Superior temporal gyrus (tissue), 1 donor: ENCODE measurements around the gene VCL.
"Not testable (repeated sequence)": the region's sequence is repeated elsewhere in the genome, so short reads cannot be mapped to it uniquely, and the experiment has no call there.

Experiments used
- DNase-seq: peaks from one replicate; pipeline ENCODE4 v3.0.0-alpha.2; 2016; ENCODE audit errors: extremely low spot score

The VCL gene

DNA sequence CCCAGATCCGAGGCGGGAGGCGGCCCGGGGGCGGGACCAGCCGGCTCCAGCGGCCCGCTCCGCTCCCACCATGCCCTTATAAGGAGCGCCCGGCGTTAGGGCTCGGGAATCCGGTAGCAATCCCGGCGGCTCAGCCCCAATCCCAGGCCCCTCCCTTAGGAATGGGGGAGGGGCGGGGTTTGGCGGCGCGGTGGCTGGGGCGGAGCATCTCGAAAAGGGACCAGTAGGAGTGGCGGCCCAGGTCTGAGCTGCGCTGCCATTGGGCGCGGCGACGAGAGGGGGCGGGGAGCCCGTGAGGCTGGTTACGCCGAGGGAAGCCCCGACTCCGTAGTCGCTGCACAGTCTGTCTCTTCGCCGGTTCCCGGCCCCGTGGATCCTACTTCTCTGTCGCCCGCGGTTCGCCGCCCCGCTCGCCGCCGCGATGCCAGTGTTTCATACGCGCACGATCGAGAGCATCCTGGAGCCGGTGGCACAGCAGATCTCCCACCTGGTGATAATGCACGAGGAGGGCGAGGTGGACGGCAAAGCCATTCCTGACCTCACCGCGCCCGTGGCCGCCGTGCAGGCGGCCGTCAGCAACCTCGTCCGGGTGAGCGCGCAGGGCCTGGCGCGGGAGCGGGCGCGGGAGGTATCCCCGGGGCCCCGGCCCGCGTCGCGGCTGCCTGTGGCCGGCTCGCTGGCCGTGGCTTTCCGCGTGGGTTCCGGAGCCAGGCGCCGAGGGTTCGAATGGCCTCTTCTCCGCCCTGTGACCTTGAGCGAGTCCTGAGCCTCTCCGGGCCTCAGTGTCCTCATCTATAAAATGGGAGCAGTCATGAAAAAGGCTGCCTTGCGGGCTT lies at the start of gene VCL:
Gene VCL (plus strand): TSS at position 330 of the 836 bp plus-strand sequence. CDS start 92 bp downstream, at position 422.
- DNase-seq, result peak; percentile 94

DNA sequence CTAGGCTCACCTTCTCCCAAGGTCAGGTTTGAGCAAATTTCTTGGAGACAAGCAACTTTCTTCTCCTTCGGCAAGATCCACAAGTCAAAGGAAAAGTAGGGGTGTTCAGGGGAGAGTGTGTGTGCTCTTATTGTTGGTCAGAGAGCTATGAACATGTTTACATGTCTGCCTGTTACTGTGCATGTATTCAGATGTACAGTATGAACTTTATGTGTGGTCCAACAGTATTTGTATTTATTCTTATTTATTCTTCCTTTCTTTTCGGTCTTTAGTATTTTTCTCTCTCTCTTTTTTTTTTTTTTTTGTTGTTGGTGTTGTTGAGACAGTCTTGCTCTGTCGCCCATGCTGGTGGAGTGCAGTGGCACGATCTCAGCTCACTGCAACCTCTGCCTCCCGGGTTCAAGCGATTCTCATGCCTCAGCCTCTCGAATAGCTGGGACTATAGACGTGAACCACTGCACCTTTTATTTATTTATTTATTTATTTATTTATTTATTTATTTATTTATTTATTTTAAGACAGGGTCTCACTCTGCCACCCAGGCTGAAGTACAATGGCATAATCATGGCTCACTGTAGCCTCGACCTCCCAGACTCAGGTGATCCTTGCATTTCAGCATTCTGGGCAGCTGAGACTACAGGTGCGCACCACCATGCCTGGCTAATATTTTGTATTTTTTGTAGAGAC lies 48.8 kb upstream of the VCL start:
- DNase-seq, result no peak

DNA sequence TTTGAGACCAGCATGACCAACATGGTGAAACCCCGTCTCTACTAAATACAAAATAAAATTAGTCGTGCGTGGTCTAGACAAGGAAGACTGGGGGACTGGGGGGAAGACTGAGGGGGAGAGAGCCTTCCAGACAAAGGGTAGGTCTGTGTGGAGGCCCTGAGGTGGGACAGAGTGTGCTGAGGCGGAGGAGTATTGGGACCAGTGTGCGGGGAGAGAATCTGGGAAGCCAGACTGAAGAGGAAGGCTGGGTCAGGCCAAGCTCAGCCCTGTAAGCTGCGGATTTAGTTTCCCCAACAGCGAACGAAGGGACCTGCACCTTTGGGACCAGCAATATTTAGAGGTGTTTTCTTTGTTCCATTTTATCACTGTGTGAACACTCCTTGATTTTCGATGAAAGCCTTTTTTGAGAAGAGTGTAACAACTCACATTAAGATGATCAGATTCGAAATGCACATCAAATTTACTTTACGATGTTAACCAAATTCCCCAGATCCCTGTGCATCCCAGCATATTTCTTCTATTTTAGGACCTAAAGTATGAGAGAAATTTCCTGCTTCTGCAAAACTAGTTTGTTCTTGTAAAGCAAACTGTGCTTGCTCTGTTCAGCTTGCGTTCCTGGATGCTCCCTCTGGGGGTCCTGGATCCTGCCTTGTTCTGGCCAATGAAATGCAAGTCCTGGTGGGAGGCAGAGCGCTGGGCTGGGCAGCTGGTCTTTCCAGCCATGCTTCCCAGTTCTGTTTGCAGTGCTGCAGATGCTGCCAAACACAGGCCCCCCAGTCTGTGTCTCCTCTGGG lies 47.6 kb upstream of the VCL start:
- DNase-seq, result no peak

DNA sequence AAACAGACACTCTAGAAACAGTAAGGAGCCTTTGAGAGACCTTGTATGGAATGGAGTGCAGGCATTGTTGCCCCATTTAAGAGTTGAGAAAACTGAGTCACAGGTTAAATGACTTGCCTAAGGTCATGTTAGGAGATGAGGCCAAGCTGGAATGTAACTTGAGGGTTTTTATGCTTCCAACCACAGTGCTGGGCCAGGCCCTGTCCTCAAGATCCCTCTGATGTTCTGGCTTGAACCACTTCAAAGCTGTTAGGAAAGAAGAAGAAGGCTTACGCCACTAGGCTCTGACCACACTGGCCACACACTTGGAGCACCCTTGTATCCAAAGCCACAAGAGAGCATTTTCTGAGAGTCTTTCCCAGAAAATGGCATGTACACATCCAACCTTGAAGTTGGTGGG lies 44.3 kb upstream of the VCL start:
- DNase-seq, result no peak

DNA sequence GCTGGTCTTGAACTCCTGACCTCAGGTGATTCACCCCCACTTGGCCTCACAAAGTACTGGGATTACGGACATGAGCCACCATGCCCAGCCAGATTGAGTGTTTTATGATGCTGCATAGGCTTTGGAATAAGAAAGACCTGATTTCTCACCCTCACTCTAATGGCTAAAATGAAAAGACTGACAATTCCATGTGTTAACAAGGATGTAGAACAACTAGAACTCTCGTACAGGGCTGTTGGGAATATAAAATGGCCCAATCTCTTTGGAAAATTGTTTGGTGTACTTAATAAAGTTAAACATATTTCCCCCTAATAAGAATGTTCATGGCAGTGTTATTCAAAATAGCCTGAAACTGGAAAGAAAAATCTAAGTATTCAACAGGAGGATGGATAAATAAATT lies 43.2 kb upstream of the VCL start:
- no peak for DNase-seq

DNA sequence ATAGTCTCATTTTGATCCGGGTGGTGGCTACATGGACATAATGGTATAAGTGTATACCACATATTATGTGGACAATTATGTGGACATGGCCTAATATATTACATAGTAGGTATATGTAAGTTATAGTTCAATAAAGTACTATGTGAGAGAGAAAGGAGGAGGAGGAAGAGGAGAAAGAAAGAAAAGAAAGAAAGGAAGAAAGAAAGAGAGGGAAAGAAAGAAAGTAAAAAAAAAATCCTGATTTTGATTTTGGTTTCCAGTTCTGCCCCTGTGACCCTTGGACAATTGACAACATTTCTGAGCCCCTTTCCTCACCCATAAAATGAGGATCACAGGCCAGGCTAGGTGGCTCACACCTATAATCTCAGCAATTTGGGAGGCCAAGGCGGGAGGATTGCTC lies 42.2 kb upstream of the VCL start:
- DNase-seq, result no peak

DNA sequence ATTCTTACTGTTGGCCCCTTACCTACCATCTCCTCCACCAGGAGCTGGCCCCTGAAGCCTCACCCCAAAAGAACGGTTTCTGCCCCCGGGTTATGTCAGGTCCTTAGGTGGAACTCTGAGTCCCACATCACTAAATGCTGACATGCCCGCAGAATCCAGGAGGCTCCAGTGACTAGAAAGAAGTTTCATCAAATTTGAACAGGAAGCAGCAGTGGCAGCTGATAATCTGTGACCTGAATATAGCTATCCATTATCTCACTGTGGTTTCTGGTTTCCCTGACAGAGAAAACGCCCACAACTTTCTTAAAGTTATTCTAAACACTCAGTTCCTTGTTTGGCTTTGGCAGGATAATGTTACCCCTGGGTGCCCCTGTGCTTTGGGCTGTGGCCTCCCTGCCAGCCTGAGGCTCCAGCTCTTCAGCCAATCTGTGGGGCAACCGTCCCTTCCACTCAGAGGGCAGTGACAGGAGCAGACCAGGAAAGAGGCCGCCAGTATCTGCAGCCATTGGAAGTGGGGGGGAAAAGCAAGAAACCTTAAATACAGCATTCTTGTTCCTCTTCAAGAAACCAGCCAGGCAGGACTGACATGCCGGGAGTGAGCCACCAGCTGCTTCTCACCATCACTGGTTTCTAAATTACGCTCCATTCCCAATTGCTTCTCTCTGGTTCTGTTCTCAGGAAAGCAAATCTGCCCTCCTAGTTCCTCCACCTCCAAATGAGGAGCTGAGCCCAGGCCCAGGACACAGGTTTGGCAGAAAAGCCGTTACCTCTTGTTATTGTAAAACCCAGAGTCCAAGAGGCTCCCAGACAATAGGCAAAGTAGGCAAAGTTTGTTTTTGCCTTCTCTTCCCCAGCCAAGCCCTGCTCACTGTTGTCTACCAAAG lies 41.2 kb upstream of the VCL start:
- no peak for DNase-seq

DNA sequence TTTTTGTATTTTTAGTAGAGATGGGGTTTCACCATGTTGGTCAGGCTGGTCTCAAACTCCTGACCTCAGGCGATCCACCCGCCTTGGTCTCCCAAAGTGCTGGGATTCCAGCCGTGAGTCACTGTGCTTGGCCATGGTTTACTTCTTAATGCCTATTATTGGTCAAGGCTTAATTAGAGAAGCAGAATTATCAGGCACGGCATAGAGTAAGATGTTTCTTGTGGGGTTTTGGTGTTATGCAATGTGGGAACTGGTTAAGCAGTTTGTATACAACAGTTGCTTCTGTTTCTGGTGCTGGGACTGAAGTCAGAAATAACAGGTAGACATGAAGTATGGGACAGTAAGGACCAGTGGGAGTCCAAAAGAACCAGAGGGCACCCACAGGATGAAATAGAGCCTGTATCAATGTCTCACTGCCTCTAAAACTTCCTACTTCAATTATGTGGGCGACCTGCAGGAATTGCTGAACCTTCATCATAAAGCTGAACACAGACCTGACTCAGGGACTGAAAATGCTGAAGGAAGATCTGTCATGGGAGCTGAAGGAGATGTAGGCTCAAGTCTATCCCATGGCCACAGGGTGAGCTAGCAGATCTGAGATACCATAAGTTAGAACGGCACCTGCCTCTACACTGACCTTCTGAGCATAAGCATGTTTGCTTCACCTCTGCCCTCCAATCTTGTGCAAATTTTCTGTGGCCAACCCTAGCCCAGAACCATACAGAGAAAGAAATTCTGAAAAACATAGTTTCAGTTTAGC lies 38.3 kb upstream of the VCL start:
- DNase-seq, result no peak

DNA sequence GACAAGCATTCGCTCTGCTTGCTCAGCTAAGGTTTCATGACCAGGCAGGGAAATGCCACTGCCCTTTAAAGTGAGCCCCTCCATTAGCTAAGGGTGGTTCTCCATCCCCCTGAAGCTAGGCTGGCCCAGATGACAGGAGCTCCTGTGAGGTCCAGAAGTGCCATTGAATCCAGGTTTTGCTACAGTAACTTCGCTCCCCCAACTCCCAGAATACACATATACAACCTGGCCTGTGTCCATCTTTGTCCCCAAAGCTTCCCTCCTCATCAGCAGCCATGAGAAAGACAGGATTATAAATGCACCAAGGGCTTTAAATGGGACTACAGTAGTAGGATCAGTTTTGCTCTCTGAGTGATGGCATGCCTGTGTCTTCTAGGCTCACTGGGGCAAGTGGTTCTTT lies 35.5 kb upstream of the VCL start:
- DNase-seq, result no peak

DNA sequence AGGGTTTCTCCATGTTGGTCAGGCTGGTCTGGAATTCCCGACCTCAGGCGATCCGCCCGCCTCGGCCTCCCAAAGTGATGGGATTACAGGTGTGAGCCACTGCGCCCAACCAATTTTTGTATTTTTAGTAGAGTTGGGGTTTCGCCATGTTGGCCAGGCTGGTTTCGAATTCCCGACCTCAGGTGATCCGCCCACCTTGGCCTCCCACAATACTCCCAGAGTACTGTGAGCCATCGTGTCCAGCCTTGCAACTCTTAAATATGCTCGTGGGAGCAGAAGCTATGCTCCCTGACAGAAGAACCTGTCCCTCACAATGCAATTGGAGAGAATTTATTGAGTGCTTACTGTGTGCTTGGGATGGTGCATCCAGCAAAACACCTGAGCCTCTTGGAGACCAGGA lies 34.4 kb upstream of the VCL start:
- DNase-seq, result not testable (repeated sequence)

DNA sequence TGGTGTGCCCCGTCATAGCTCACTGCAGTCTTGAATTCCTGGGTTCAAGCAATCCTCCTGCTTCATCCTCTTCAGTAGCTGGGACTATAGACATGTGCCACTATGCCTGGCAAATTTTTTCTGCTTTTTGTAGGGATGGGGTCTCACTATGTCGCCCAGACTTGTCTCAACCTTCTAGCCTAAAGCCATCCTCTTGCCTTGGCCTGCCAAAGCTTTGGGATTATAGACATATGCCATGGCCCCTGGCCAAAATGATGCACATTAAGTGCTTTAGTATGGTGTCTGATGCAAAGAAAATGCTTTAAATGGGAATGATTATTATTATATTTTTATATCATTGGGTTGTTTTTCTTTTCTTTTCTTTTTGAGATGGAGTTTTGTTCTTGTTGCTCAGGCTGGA lies 33.2 kb upstream of the VCL start:
- no peak for DNase-seq

DNA sequence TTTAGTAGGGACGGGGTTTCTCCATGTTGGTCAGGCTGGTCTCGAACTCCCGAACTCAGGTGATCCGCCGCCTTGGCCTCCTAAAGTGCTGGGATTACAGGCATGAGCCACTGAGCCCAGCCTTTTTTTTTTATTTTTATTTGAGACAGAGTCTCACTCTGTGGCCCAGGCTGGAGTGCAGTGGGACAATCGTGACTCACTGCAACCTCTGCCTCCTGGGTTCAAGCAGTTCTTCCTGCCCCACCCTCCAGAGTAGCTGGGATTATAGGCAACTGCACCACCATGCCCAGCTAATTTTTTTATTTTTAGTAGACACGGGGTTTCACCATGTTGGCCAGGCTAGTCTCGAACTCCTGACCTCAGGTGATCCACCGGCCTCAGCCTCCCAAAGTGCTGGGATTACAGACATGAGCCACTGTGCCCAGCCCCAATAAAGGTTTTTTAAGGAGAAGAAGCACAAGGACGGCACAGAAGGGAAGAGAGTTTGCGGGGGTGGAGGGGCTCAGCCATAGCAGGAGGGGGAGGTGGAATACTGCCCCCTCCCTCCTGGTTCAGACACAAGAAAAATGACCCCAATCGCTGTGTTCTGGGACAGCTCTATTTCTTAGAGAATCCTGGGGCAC lies 32.5 kb upstream of the VCL start:
- DNase-seq, result not testable (repeated sequence)

DNA sequence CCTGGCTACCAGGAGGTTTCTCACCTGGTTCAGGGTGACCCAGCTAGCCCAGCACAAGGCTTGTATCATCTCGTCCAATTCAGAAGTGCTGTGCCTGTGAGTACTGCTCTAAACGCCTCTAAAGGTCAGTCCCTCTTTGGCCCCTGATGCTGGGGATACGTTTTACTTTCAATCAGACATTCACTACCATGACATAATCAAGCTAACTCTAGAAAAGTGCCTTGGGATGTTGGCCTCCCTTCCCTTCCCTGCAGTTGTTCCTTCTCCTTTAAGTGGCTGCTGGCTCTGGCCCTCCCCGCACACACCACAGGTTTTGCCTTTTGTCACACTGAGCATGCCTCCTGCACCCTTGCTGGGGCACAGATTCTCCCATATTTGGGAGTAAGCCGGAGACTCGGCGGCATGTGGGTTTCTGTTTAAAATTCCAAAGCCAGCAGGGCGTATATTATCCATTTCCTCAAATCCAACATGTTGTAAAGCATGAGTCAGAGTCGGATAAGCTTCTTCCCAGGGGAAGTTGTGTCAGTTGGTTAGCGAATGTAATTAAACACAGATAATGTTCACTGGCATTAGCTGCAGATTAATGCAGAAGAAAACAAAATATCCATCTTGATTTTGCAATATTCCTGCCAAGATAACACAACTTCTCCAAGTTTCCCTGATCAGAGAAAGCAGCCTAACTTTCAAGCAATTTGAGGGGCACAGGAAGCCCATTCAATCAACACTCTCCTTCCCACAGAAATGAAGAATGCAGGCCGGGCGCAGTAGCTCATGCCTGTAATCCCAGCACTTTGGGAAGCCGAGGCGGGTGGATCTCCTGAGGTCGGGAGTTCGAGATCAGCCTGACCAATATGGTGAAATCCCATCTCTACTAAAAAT lies 31.8 kb upstream of the VCL start:
- DNase-seq, result no peak

DNA sequence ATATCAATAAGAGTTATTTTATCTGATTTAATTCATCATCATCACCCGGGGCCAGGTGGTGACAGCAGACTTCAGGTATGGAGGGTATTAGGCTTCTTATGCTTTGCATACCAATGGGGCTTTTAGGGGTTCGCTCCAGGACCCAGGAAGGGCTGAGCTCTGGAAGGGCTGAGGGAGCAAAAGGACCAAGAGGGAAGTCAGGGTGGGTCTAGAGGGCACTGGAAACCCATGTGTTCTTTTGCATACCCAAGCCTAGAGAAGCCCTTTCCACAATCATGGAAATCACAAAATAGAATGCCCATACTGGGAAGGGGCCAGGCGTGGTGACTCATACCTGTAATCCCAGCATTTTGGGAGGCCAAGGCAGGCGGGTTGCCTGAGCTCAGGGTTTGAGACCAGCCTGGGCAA lies 30.9 kb upstream of the VCL start:
- DNase-seq, result no peak

DNA sequence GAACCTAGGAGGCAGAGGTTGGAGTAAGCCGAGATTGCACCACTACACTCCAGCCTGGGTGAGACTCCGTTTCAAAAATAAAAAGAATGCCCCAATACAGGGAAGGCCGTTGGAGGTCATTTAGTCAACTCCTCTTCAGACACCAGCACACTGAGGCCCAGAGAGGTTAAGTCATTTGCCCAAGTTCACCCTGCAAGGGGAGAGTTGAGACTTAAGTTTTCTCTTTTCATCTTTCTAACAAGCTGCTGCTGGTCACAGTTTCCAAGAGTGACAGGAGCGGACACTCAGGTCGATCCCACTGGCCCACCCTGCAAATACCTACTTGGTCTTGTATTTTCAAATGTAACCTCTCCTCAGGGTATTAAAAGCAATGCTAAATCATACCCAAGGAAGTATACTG lies 30.4 kb upstream of the VCL start:
- no peak for DNase-seq

DNA sequence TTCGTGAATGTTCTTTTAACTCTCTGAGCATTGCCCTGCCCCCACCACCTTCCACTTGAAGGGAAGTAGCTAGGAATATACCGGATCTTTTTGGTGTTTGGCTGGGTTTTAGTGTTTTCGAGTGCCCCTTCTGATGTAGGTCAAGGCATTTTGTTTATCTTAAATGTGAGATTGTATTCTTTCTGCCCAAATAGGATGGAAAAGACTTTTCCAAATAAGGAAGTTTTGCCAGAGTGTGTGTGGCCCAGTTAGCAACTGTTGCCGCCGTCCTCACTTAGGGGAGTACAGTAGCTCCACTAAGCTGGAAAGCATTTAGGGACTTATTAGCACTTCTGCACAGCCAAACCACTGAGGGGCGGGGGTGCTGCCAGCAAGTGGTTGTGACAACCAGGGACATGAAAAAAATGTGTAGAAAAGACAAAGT lies 29.8 kb upstream of the VCL start:
- no peak for DNase-seq

DNA sequence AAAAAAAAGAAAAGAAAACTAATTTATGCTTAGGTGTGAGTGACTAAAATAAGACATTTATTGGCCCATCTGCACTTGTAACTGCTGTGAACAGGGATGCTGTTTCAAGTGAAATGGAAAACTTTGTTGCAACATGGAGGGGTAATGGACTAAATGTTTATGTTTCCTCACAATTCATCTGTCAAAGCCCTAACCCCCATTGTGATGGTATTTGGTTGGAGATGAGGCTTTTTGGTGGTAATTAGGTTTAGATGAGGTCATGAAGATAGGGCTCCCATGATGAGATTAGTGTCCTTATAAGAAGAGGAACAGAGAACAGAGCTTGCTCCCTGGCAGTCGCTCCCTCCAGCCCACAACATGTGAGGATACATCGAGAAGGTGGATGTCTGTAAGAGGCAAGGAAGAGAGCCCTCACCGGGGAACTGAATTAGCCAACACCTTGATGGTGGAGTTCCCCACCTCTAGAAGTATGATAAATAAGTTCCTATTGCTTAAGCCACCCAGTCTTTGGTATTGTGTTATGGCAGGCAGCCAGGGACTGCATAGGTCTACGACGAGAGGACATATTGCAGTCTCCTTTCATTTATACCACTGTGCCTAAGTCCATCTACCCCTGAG lies 28.6 kb upstream of the VCL start:
- DNase-seq, result no peak

DNA sequence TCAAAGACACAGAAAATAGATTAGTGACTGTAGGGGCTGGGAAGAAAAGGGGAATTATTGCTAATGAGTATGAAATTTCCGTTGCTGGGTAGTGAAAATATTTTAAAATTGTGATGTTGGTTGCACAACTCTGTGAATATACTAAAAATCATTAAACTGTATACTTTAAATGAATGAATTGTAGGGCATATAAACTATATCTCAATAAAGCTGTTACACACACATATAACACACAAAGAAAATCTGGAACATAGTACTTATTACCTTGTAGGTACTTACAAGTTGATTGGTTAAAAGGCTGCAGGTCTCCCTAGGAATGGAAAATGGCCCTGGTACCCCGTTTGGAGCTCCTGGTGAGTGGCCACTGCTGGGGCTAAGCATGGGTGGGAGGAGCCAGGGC lies 27.1 kb upstream of the VCL start:
- DNase-seq, result no peak
